K562 (cell line): ENCODE results near the gene FAM177B. TPM values are rescaled to one million over a fixed set of nuclear protein-coding genes. Genes with fewer than 3 reads are reported as not detected.
A peak's percentile ranks its signal among the peaks of the same experiment; 100 is the strongest.

Source experiments
- ARNT ChIP-seq, 2 experiments: fragments of 450-650 bp; IDR thresholded peaks; 2 replicates each; pipeline ENCODE4 v1.6.1; 2016; ENCODE audit warnings: mild to moderate bottlenecking in 1 of 2
- CEBPB ChIP-seq: fragments of 450-650 bp; IDR thresholded peaks from 2 replicates; pipeline ENCODE4 v1.6.1; 2016; ENCODE audit warnings: missing genetic modification characterization, missing compliant biosample characterization
- DNMT1 ChIP-seq: fragments of 450-650 bp; IDR thresholded peaks from 2 replicates; pipeline ENCODE4 v1.6.1; 2016; ENCODE audit warnings: antibody characterized with exemption, mild to moderate bottlenecking
- E2F8 ChIP-seq: fragments of 450-650 bp; IDR thresholded peaks from 2 replicates; pipeline ENCODE4 v1.7.1; 2018; ENCODE audit warnings: mild to moderate bottlenecking, low read depth; ENCODE audit not compliant: partially characterized antibody
- E4F1 ChIP-seq: fragments of 250-450 bp; sonication (Bioruptor Pico); IDR thresholded peaks from 2 replicates; pipeline ENCODE4 v1.5.0; 2021; ENCODE audit warnings: mild to moderate bottlenecking, borderline replicate concordance
- GMEB1 ChIP-seq: fragments of 250-450 bp; sonication (Bioruptor Pico); IDR thresholded peaks from 2 replicates; pipeline ENCODE4 v1.4.0; 2020; ENCODE audit warnings: mild to moderate bottlenecking
- HMG20B ChIP-seq: fragments of 250-450 bp; sonication (Bioruptor Pico); IDR thresholded peaks from 2 replicates; pipeline ENCODE4 v1.5.0; 2021; ENCODE audit warnings: mild to moderate bottlenecking
- SMARCE1 ChIP-seq: fragments of 450-650 bp; IDR thresholded peaks from 2 replicates; pipeline ENCODE4 v1.7.1; 2016; ENCODE audit warnings: mild to moderate bottlenecking
- THRB ChIP-seq: fragments of 450-650 bp; formaldehyde crosslinking; conservative IDR thresholded peaks from 2 replicates; pipeline ENCODE4 v1.4.0; 2022; ENCODE audit warnings: mild to moderate bottlenecking, missing genetic modification characterization
- TRIM24 ChIP-seq, 2 experiments: fragments of 450-650 bp; IDR thresholded peaks; 2 replicates each; pipeline ENCODE4 v1.6.1; 2016
- ZBTB11 ChIP-seq, 3 experiments: fragments of 200-800 bp in 1 of 3; fragments of 250-450 bp in 1 of 3; fragments of 450-650 bp in 1 of 3; sonication (Bioruptor Pico) in 1 of 3; sonication (Bioruptor generic) in 1 of 3; formaldehyde crosslinking in 1 of 3; IDR thresholded peaks; 2 replicates each; pipeline versions ENCODE4 v1.6.1 to v1.8.0; 2016 to 2022; ENCODE audit warnings: mild to moderate bottlenecking in 2 of 3, missing genetic modification characterization in 2 of 3, missing compliant biosample characterization in 1 of 3, moderate library complexity in 1 of 3
- ZBTB33 ChIP-seq: sonication (generic); formaldehyde crosslinking; IDR thresholded peaks from 2 replicates; pipeline ENCODE4 v1.8.1; 2023; ENCODE audit warnings: mild to moderate bottlenecking, missing genetic modification reagents
- ZNF175 ChIP-seq: fragments of 200-800 bp; sonication (Bioruptor generic); IDR thresholded peaks from 2 replicates; pipeline ENCODE4 v1.6.1; 2016; ENCODE audit warnings: low read depth, mild to moderate bottlenecking, missing genetic modification characterization, missing compliant biosample characterization
- polyA plus RNA-seq, 8 experiments: library from polyadenylated mRNA; depleted of rRNA in 4 of 8; stranded (reverse) in 5 of 8; unstranded in 3 of 8; fragments of >200 nt; fragmentation: Nextera tagmentation in 2 of 8; fragmentation: Illumina TruSeq in 1 of 8; extraction: Ambion mirVana in 2 of 8; extraction: Trizol in 1 of 8; gene quantifications; 2 replicates each; pipeline versions ENCODE4 v1.2.1 to v1.2.3, GENCODE V29; 2011 to 2014; ENCODE audit warnings: inconsistent platforms in 1 of 8, missing spikeins in 1 of 8
- total RNA-seq, 7 experiments: library from RNA; depleted of rRNA in 6 of 7; stranded (reverse); fragments of >200 nt in 6 of 7; fragmentation: Illumina TruSeq in 2 of 7; extraction: Trizol in 2 of 7; gene quantifications; 2 replicates each; pipeline versions ENCODE4 v1.2.1 to v1.2.3, GENCODE V29; 2011 to 2021; ENCODE audit warnings: low replicate concordance in 1 of 7

Gene FAM177B
- total and polyA plus RNA-seq, 9 of the 15 experiments (the other 6 are each of a cell fraction or from before 2014, with no cell fraction given) = not detected

- TF ChIP-seq E4F1 (CRISPR knock-in tag) (no peak), ARNT (IDR thresholded peaks at IDR 0.05) (peak; percentile 23 to 65; a peak in 1 of 4 replicates), ZNF175 (CRISPR knock-in tag) (no peak), HMG20B (CRISPR knock-in tag) (no peak), GMEB1 (CRISPR knock-in tag) (no peak), TRIM24 (IDR thresholded peaks at IDR 0.05) (peak; percentile 68 to 82; a peak in 3 of 4 replicates), CEBPB (tag) (peak; percentile 78), ZBTB33 (CRISPR knock-in tag) (no peak), SMARCE1 (peak; percentile 75), THRB (CRISPR knock-in tag) (0 out of 2 replicates have a peak, but pooled peaks have one; percentile 6), DNMT1 (no peak), E2F8 (no peak), ZBTB11 (CRISPR knock-in tag; IDR thresholded peaks at IDR 0.05) (peak in 1 of 3 experiments; percentile 21; a peak in 1 of 6 replicates)
Observed at GRCh38 chr1:222709700-222710153, 27.3 kb upstream of the FAM177B start (continued).
